Astrocyte (in vitro differentiated cells and primary cell): ENCODE measurements around the gene RIOK3. TPM values are rescaled to one million over a fixed set of nuclear protein-coding genes. Genes with fewer than 3 reads are reported as not detected.
A peak's percentile ranks its signal among the peaks of the same experiment; 100 is the strongest.

ENCODE experiments used
- DNase-seq: peaks from one replicate; pipeline ENCODE4 v3.0.0-alpha.2; 2010; ENCODE audit warnings: low read depth
- FAIRE-seq: peaks from 2 replicates; lab custom pipeline; 2011; peaks lifted over from hg19 to GRCh38; lab: Jason Lieb, UNC
- H2AFZ ChIP-seq: 2 replicates; pipeline ENCODE4 v1.6.0; 2012; ENCODE audit warnings: low read depth, low read length, inconsistent platforms
- H3K27ac ChIP-seq: 2 replicates; pipeline ENCODE4 v1.5.1; 2011; ENCODE audit warnings: low read depth, low read length, inconsistent platforms
- H3K27me3 ChIP-seq: 2 replicates; pipeline ENCODE4 v1.6.0; 2011; ENCODE audit warnings: low read length, inconsistent platforms; ENCODE audit not compliant: insufficient read depth
- H3K36me3 ChIP-seq: 2 replicates; pipeline ENCODE4 v1.5.1; 2011; ENCODE audit warnings: low read length, inconsistent platforms; ENCODE audit not compliant: insufficient read depth
- H3K4me1 ChIP-seq: 2 replicates; pipeline ENCODE4 v1.5.1; 2011; ENCODE audit warnings: low read length, inconsistent platforms; ENCODE audit not compliant: insufficient read depth
- H3K4me2 ChIP-seq: 2 replicates; pipeline ENCODE4 v1.6.0; 2012; ENCODE audit warnings: low read length, inconsistent platforms
- H3K4me3 ChIP-seq: 2 replicates; pipeline ENCODE4 v1.5.1; 2011; ENCODE audit warnings: low read depth, mild to moderate bottlenecking, low read length, inconsistent platforms; ENCODE audit not compliant: insufficient read depth
- H3K79me2 ChIP-seq: 2 replicates; pipeline ENCODE4 v1.6.0; 2012; ENCODE audit warnings: mild to moderate bottlenecking, low read length, inconsistent platforms; ENCODE audit not compliant: insufficient read depth
- H3K9ac ChIP-seq: 2 replicates; pipeline ENCODE4 v1.6.0; 2012; ENCODE audit warnings: mild to moderate bottlenecking, low read length, inconsistent platforms
- H3K9me3 ChIP-seq: 2 replicates; pipeline ENCODE4 v1.5.1; 2012; ENCODE audit warnings: low read depth, mild to moderate bottlenecking, low read length, inconsistent platforms; ENCODE audit not compliant: insufficient read depth
- H4K20me1 ChIP-seq: 2 replicates; pipeline ENCODE4 v1.6.0; 2012; ENCODE audit warnings: low read length, inconsistent platforms; ENCODE audit not compliant: insufficient read depth
- H3K27ac Mint-ChIP-seq: one replicate; pipeline ENCODE4 v1.8.0; 2021; ENCODE audit warnings: mild to moderate bottlenecking, mixed read lengths; ENCODE audit not compliant: unreplicated experiment
- H3K27me3 Mint-ChIP-seq: one replicate; pipeline ENCODE4 v1.8.0; 2021; ENCODE audit warnings: low read depth, mixed read lengths; ENCODE audit not compliant: unreplicated experiment
- H3K36me3 Mint-ChIP-seq: one replicate; pipeline ENCODE4 v1.8.0; 2021; ENCODE audit warnings: low read depth, mixed read lengths; ENCODE audit not compliant: unreplicated experiment
- H3K4me1 Mint-ChIP-seq: one replicate; pipeline ENCODE4 v1.8.0; 2021; ENCODE audit warnings: low read depth, mixed read lengths; ENCODE audit not compliant: unreplicated experiment
- H3K4me3 Mint-ChIP-seq: one replicate; pipeline ENCODE4 v1.8.0; 2021; ENCODE audit warnings: mild to moderate bottlenecking, moderate library complexity, mixed read lengths; ENCODE audit not compliant: unreplicated experiment
- H3K9me3 Mint-ChIP-seq: one replicate; pipeline ENCODE4 v1.8.0; 2021; ENCODE audit warnings: mild to moderate bottlenecking, mixed read lengths; ENCODE audit not compliant: unreplicated experiment
- CTCF ChIP-seq: IDR thresholded peaks from 2 replicates; pipeline ENCODE4 v1.5.1; 2011; ENCODE audit warnings: low read depth, mild to moderate bottlenecking, inconsistent platforms, low read length, moderate library complexity; ENCODE audit not compliant: insufficient read depth
- EZH2 ChIP-seq: IDR thresholded peaks from 2 replicates; pipeline ENCODE4 v1.6.1; 2012; ENCODE audit warnings: mild to moderate bottlenecking, low read length, inconsistent platforms; ENCODE audit not compliant: insufficient read depth
- total RNA-seq: library from RNA; stranded (reverse); gene quantifications from 2 replicates; pipeline ENCODE4 v1.2.1, GENCODE V29; 2021

Gene RIOK3
- total RNA-seq, 1 donor from 2014 or later, result 96.0 TPM

GRCh38 chr18:23456835-23457234 is 3.7 kb downstream of the RIOK3 start:
- Histone ChIP-seq H2AFZ (no peak overlapping the region), H3K27me3 (no peaks in the 10 kb centered on the region), H3K4me2 (no peak overlapping the region), H3K79me2 (peaks cover 88% of the 10 kb centered on the region), H3K9me3 (no peaks in the 10 kb centered on the region), H3K27ac (no peak overlapping the region), H3K36me3 (peaks cover 5% of the 10 kb centered on the region), H3K9ac (no peak overlapping the region), H4K20me1 (peaks cover 78% of the 10 kb centered on the region), H3K4me1 (peaks cover 11% of the 10 kb centered on the region), H3K4me3 (no peak overlapping the region)
- Mint-ChIP-seq H3K4me1 (peaks cover 34% of the 10 kb centered on the region), H3K4me3 (no peak overlapping the region), H3K9me3 (no peaks in the 10 kb centered on the region), H3K27ac (no peak overlapping the region), H3K36me3 (peaks cover 11% of the 10 kb centered on the region), H3K27me3 (no peaks in the 10 kb centered on the region)
- DNase-seq (no peak), FAIRE-seq (no peak)
- TF ChIP-seq EZH2, result no peak
- TF ChIP-seq CTCF, result no peak

DNA sequence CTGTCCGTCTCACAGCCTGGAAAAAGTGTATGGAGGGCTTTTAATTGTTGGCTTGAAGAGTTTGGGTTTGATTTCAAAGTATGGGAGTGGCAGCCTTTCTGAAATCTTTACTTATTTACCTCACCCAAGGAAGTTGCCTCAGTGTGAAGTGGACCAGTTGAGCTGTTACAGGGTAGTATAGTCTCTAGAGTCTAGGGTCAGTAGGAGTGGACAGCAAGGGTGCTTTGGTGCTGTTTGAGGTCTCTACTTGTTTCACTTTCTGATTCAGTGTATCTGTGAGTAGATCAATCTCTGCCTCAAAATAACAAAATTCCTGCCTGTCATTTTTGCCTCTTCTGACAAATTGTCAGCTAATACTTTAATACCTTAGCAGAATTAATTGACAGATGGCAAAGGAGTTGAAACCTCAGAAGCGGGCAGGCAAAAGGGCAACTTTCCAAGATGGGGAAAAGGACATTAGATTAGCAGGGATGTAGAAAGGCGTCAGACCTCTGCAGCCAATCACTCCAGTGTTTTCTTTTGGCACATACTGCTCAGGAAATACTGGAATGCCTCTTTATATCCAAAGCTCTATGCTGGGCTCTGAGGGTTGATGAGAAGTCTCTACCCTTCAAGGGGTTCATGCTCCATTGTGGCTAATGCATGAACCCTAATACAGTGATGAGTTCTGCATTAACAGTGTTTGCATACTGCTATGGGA is 5.9 kb downstream of the RIOK3 start:
- H3K27ac Mint-ChIP-seq, result peak overlapping the region; percentile 44
- no peaks in the 10 kb centered on the region for H3K27me3 ChIP-seq

More for the DNA sequence above, 5.9 kb downstream of the RIOK3 start:
- no peaks in the 10 kb centered on the region for H3K27me3 Mint-ChIP-seq
- Histone ChIP-seq H2AFZ (no peak overlapping the region), H3K27ac (no peak overlapping the region), H3K4me2 (no peak overlapping the region), H3K4me3 (no peak overlapping the region), H3K79me2 (peaks cover 95% of the 10 kb centered on the region), H3K9ac (no peak overlapping the region), H3K4me1 (peaks cover 6% of the 10 kb centered on the region), H3K9me3 (no peaks in the 10 kb centered on the region), H4K20me1 (peaks cover 95% of the 10 kb centered on the region), H3K36me3 (peaks cover 17% of the 10 kb centered on the region)
- DNase-seq (no peak), FAIRE-seq (no peak)
- TF ChIP-seq EZH2, result no peak
- no peak for TF ChIP-seq CTCF
- peaks cover 15% of the 10 kb centered on the region for H3K36me3 Mint-ChIP-seq
- no peaks in the 10 kb centered on the region for H3K9me3 Mint-ChIP-seq
- H3K4me3 Mint-ChIP-seq, result no peak overlapping the region
- H3K4me1 Mint-ChIP-seq, result peaks cover 32% of the 10 kb centered on the region
